ENCODE measurements around the gene GDI1. TPM values are rescaled to one million over a fixed set of nuclear protein-coding genes. Genes with fewer than 3 reads are reported as not detected.

The GDI1 gene
- total and polyA plus RNA-seq, 2 of the 8 experiments (the other 6 are each of a cell fraction or from before 2014, with no cell fraction given) = 83.1 to 136 TPM

DNA sequence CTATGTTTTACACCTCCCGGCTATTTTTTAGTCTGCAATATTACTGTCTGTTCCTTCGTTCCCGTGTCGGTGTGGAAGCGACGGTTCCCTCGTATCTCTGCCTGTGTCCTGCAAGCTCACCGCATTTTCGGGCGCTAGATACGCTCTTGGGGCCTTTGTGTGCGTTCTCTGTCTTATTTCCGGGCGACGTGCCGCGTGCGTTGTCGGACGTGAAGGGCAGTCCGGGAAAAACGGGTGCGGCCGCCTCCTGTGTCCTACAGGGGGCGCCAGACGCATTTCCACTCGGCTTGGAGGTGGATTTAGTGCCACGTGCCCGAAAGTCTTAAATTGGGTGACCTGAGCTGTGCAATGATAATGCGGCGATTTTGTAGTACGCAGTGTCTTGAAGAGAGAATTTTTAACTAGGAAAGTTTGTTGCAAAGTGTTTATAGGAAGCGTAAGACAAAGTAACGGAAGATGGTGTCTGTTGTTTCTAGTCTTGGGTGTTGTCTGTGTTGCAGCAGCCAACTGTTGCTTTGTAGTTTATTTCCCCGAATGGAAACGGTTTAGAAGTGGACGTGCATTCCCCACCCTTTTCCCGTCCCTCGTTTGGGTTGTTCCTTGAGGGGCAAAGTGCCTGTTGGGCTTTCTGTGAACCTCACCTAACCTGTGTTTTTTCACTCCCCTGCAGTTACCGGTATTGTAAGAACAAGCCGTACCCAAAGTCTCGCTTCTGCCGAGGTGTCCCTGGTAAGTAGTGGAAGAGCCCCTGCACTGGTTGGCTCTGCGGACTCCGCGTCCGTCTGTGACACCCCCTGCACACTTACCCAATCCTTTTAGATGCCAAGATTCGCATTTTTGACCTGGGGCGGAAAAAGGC is 38.1 kb upstream of the GDI1 start (continued):
- TF ChIP-seq, protein P1, sequence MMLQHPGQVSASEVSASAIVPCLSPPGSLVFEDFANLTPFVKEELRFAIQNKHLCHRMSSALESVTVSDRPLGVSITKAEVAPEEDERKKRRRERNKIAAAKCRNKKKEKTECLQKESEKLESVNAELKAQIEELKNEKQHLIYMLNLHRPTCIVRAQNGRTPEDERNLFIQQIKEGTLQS (IDR thresholded peaks at IDR 0.05; ENCODE audit: insufficient read depth, low read depth, low read length) = no peak
- TF ChIP-seq SP2 (IDR thresholded peaks at IDR 0.05; ENCODE audit: low read length) (no peak), SRF (IDR thresholded peaks at IDR 0.05; ENCODE audit: low read depth, low read length) (no peak), POLR2AphosphoS5 (IDR thresholded peaks at IDR 0.05; ENCODE audit: low read depth, low read length) (peak; percentile 3; the same call in 1 of the 2 replicates), CBX5 (IDR thresholded peaks at IDR 0.05; ENCODE audit: low read depth, low read length) (no peak), PHF8 (conservative IDR thresholded peaks at IDR 0.05; ENCODE audit: low read depth, low read length) (no peak), SUZ12 (IDR thresholded peaks at IDR 0.05; ENCODE audit: low read length) (no peak), BACH1 (IDR thresholded peaks at IDR 0.05; ENCODE audit: low read length) (no peak), KDM4A (IDR thresholded peaks at IDR 0.05; ENCODE audit: low read depth, low read length, severe bottlenecking) (no peak), SIX5 (IDR thresholded peaks at IDR 0.05; ENCODE audit: low read depth, low read length) (no peak), BCL11A (IDR thresholded peaks at IDR 0.05; ENCODE audit: low read depth in 2 of 2, low read length in 2 of 2) (no peak), SIN3A (conservative IDR thresholded peaks at IDR 0.05 in 1 of 2, IDR thresholded peaks at IDR 0.05 in 1 of 2; ENCODE audit: low read depth in 1 of 2, low read length in 2 of 2) (peak; percentile 34 to 85; a peak in 2 of 4 replicates), RXRA (IDR thresholded peaks at IDR 0.05; ENCODE audit: insufficient read depth, low read depth, low read length) (no peak), CHD1 (IDR thresholded peaks at IDR 0.05; ENCODE audit: low read depth, low read length) (0 out of 2 replicates have a peak, but pooled peaks have one; percentile 16), TAF7 (optimal IDR thresholded peaks at IDR 0.05; ENCODE audit: borderline replicate concordance, low read depth, low read length) (peak; percentile 45), SIRT6 (IDR thresholded peaks at IDR 0.05; ENCODE audit: low read length) (no peak), NANOG (IDR thresholded peaks at IDR 0.05; ENCODE audit: insufficient read depth, low read depth, low read length, poor library complexity, severe bottlenecking) (no peak)
- TF ChIP-seq, protein P2, sequence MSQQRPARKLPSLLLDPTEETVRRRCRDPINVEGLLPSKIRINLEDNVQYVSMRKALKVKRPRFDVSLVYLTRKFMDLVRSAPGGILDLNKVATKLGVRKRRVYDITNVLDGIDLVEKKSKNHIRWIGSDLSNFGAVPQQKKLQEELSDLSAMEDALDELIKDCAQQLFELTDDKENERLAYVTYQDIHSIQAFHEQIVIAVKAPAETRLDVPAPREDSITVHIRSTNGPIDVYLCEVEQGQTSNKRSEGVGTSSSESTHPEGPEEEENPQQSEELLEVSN (IDR thresholded peaks at IDR 0.05) = peak; percentile 50; the same call in 1 of the 2 replicates
- TF ChIP-seq, protein P3, sequence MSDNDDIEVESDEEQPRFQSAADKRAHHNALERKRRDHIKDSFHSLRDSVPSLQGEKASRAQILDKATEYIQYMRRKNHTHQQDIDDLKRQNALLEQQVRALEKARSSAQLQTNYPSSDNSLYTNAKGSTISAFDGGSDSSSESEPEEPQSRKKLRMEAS (IDR thresholded peaks at IDR 0.05) = peak; percentile 88
- TF ChIP-seq, protein P4, sequence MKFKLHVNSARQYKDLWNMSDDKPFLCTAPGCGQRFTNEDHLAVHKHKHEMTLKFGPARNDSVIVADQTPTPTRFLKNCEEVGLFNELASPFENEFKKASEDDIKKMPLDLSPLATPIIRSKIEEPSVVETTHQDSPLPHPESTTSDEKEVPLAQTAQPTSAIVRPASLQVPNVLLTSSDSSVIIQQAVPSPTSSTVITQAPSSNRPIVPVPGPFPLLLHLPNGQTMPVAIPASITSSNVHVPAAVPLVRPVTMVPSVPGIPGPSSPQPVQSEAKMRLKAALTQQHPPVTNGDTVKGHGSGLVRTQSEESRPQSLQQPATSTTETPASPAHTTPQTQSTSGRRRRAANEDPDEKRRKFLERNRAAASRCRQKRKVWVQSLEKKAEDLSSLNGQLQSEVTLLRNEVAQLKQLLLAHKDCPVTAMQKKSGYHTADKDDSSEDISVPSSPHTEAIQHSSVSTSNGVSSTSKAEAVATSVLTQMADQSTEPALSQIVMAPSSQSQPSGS (IDR thresholded peaks at IDR 0.05; ENCODE audit: low read length) = 0 out of 2 replicates have a peak, but pooled peaks have one; percentile 3

Measured in H1 (cell line).